MM.1S (cell line): Measurements from ENCODE around the gene ZKSCAN7.

ENCODE experiments used
- EZH2 ChIP-seq: fragments of 300-600 bp; sonication (generic); optimal IDR thresholded peaks from 2 replicates; pipeline ENCODE3; 2017; ENCODE audit warnings: low read depth, mild to moderate bottlenecking, antibody characterized with exemption, low read length, mixed read lengths
- EZH2phosphoT487 ChIP-seq: fragments of 300-600 bp; sonication (generic); IDR thresholded peaks from 2 replicates; pipeline ENCODE4 v1.6.1; 2018; ENCODE audit warnings: antibody characterized with exemption, low read length
- TF ChIP-seq, protein P1 (sequence below): fragments of 300-600 bp; sonication (generic); IDR thresholded peaks from 2 replicates; pipeline ENCODE4 v1.5.1; 2016; ENCODE audit warnings: antibody characterized with exemption, low read length, mixed read lengths

DNA sequence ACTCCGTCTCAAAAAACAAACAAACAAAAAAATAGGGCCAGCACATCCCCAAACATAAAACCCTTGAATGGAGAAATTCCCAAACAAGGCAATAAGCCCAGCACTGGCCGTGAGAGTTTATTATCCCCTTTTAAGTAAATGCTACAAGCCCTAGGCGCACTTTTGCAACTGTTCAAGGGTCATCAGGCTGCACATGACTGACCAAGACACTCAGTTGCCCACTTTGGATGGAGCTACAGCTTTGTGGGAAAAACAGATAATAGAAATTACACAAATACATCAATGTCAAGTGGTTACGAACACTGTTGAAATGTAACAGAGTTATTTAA, 43.8 kb upstream of the ZKSCAN7 start:
- TF ChIP-seq EZH2 (no peak), EZH2phosphoT487 (no peak)
- TF ChIP-seq, protein P1, sequence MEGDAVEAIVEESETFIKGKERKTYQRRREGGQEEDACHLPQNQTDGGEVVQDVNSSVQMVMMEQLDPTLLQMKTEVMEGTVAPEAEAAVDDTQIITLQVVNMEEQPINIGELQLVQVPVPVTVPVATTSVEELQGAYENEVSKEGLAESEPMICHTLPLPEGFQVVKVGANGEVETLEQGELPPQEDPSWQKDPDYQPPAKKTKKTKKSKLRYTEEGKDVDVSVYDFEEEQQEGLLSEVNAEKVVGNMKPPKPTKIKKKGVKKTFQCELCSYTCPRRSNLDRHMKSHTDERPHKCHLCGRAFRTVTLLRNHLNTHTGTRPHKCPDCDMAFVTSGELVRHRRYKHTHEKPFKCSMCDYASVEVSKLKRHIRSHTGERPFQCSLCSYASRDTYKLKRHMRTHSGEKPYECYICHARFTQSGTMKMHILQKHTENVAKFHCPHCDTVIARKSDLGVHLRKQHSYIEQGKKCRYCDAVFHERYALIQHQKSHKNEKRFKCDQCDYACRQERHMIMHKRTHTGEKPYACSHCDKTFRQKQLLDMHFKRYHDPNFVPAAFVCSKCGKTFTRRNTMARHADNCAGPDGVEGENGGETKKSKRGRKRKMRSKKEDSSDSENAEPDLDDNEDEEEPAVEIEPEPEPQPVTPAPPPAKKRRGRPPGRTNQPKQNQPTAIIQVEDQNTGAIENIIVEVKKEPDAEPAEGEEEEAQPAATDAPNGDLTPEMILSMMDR = no peak
